NCI-H2196 (cell line): Measurements from ENCODE around the gene RTL3.
"Not testable (repeated sequence)": the region's sequence is repeated elsewhere in the genome, so short reads cannot be mapped to it uniquely, and the experiment has no call there.

Source experiments
- DNase-seq: peaks from one replicate; lab custom pipeline; 2025; ENCODE audit not compliant: unreplicated experiment; lab: John Stamatoyannopoulos, UW

Gene RTL3, protein sequence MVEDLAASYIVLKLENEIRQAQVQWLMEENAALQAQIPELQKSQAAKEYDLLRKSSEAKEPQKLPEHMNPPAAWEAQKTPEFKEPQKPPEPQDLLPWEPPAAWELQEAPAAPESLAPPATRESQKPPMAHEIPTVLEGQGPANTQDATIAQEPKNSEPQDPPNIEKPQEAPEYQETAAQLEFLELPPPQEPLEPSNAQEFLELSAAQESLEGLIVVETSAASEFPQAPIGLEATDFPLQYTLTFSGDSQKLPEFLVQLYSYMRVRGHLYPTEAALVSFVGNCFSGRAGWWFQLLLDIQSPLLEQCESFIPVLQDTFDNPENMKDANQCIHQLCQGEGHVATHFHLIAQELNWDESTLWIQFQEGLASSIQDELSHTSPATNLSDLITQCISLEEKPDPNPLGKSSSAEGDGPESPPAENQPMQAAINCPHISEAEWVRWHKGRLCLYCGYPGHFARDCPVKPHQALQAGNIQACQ

DNA sequence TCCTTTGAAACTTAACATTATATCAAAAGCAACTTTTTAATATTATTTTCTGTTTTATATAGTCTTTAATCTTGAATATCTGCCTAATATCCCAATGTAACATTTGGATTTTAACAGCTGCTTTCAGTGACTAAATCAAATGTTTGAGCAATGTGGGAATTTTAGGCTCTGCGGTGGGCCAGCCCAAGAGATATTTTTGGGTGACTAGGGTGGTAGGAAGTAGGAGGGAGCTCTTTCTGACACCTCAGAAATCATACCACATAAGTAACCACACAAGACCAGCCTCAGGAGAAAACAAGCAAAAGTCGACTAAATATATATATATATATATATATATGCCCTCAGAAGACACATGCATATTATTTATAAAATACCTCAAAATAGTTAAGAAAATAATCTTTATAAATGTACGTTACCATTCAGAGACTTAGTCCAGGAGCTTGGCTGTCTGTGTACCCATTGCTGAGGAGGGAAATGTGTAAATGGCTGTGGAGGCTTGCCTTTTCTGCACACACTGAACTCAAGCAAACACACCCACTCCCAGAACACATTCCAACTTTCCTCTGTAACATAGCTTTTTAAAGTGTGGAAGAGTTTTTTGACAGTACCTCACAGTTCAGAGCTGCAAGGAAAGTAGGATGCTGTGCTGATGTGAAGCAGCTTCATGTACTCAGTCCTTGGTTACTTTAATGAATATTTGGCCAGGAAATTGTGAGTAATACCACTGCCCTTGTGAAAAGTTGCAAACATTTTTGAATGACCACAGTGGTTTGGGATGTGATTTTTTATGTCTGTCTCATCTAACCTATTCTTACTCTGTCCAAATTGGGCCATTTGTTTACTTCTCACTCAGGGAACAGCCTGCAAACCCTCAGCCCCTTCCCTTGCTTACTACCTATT lies at the start of gene RTL3:
RTL3 (minus strand) TSS at position 484 of the 900 bp plus-strand sequence. CDS start 908 bp downstream, outside the sequence.
- no peak for DNase-seq

DNA sequence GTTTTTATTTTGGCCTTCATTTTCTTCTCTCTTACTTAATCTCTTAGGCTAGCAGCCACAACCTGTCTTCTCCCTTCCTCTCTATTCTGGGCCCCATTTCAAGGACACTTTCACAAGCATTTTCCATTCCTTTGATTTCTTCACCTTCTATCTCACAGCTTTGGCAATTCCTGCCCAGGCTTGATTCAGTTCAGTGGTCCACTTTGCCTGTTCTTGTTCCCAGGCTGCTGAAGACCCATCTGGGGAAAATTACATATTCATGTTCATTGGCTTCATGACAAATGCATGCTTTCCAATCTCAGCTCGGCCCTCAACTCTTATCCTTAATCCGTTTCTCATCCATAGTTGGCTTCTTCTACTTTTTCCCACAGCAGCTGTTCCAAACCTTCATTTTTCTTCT lies 49.7 kb upstream of the RTL3 start:
- no peak for DNase-seq

DNA sequence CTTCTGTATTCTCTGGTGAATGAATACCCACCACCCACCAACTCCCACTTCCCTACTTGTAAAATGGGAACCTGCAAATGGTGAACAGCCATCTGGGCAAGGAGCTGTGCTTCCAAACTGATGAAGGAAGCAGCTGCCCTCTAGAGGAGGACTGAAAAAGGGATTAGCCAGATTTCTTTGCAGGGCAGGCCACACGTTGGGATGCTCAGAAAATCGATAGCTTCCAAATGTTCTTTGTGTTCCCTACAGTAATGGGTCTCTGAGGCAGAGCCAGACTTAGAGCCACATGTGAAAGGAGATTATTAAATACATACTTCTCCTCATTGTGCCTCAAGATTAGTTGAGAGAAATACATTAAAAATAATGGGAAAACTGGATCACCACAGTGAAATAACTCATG lies 49.1 kb upstream of the RTL3 start:
- no peak for DNase-seq

DNA sequence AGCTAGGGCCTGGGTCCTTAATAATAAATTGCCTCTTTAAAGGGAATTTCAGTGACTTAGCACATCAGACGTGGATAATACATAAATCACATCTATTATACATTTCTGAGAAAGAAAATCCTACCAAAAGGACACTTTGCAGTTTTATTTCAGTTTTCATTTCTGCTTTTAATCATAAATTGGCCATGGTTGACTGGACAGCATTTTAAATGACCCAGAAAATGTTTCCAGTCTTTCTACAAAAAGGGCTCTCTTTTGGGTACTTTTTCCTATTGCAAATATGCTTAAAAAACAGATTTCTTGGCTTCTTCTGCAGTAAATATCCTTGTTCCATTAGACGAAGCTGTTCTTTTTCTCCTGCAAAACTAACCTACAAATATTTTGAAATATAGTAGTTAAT lies 46.9 kb upstream of the RTL3 start:
- DNase-seq: no peak

DNA sequence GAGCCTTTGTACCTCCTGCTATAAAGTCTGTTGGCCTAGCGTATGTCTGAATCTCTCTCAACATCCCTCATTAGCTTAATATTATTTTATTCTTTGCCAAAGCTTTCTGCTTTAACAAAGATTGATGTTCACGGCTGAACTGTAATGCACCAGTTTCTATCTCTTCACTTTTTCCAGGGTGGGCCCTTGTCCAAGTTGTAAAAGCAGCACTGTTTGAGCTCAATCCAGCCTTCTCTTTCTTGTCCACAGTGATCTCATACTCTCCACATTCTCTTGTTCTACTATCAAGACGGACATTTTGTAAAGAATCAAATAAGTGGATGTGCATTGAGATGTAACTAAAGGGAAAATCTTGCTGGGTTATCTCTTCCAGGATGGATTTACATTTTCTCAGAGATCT lies 34.4 kb upstream of the RTL3 start:
- no peak for DNase-seq

DNA sequence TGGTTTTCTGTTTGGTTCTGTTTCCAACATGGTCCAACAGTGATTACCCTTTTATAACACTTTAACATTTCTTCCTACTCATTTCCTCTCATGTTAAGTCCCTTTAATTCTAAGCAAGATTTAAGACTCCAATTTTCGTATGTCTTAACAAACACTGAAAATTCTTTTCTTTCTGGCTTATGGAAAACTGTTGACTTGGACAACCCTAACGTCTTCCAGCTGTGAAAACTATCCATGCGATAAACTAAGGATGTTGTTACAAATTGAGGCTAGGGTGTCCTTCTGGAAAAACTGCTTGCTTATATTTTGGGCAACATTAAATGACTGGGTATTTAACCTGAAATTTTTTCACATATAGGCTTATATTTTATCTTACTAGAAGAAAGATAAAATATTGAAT lies 33.9 kb upstream of the RTL3 start:
- DNase-seq: no peak

DNA sequence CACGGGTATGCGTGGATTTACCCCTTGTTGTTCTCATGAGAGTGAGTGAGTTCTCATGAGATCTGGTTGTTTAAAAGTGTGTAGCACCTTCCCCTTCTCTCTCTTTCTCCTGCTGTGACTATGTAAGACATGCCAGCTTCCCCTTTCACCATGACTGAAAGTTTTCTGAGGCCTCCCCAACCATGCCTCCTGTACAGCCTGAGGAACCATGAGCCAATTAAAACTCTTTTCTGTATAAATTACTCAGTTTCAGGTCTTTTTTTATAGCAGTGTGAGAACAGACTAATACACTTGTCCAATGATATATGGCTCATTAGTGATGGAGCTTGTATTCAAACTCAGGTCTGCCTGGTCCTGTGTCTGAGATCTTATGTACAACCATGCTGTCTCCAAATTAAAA lies 28.5 kb upstream of the RTL3 start:
- no peak for DNase-seq

DNA sequence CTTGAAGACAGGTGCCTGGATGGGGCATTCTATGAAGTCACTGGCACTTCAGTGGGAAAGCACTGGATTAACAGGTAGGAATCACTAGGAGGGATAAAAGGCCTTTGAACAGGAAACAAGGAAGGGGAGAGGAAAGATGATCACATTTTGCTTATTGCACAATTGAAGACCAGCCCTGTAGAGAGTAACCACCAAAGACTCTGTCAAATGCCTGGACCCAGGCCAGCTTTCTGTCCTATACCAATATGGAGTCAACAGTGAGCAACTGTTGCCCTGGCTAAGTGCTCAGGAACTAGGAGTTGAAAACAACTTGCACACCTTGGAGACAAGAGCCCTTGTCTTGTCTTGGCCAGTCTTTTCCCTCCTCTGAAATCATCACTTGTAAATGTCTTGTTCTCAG lies 14.1 kb upstream of the RTL3 start:
- DNase-seq: no peak

DNA sequence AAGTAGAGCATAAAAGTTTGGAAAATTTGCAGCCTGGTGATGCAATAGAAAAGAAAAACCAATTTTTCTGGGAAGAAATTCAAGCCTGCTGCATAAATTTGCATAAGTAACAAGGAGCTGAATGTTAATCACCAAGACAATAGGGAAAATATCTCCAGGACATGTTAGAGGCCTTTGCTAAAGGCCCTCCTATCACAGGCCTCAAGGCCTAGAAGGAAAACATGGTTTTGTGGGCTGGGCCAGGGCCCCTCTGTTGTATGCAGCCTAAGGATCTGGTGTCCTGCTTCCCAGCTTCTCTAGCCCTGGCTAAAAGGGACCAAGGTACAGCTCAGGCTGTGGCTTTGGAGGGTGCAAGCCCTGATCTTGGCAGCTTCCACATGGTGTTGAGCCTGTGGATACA lies 6.2 kb upstream of the RTL3 start:
- DNase-seq: no peak

DNA sequence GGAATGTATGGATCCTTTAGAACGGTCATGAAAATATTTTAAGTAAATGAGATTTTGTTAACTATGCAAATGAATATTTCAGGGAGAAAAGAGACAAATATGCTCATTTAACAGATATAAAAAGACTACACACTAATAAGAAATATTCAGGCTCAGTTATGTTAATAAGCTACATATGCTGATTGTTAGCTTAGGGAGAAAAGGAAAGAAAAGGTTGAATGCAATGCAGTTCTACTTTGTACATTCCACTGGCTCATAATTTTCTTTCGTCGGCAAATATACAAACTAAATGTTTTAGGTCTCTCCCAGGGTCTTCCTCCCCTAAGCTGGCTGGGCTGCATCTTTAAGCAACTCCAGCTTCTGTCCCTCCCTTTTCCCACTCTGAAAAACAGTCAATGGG lies 2.7 kb upstream of the RTL3 start:
- DNase-seq: no peak

DNA sequence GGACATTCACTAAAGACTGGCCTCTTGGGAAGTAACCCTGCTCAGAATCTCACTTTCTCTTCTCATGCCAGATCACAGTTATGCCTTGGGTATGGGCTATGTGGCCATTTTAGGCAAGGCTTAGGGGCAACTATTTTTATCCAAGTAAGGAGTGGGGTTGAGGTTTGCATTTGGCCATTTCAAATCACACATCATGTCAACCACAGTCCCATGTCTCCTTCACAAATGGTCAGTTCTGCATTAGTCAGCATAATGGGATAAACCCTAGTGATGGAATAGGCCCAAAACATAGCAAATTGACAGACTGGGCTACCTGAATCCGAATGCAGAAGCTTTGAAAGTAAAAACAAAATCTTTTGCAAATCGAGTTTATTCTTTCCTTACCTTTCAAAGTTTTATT lies 827 bp upstream of the RTL3 start:
- DNase-seq: no peak

DNA sequence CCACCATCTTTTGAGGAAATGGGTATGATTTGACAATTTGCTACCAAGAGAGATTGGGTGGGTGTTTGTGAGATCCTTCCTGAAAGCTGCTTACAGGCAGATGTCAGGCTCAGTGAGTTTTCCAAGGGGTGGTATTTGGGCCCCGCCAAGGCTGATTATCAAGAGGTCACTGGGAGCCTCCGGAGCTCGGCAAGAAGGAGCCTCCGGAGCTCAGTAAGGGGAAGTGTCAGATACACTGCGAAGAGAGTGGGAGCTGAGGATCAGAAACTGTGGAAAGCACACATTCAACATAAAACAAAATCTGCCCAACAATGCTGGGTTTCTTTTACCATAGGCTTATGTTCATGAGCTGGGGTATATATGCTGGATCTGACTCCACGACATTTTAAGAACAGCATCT lies 714 bp downstream of the RTL3 start:
- DNase-seq: no peak

DNA sequence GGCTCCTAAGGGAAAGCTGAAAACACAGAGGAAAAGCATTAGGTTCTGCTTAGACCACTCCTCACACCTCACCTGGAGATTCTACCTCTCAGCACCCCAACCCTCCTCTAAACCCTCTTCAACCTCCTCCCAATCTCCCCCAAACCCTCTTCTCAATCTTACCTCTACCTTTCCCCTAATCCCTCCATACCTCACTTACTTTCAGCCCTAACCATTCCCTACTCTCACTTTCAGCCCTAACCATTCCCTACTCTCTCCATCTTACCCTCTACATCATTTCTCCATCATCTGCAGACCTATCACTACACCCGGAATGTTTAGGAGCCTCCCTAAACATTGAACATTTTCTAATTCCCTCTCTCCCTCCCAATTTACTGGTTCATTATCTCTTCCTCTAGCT lies 3.5 kb downstream of the RTL3 start:
- DNase-seq: no peak

DNA sequence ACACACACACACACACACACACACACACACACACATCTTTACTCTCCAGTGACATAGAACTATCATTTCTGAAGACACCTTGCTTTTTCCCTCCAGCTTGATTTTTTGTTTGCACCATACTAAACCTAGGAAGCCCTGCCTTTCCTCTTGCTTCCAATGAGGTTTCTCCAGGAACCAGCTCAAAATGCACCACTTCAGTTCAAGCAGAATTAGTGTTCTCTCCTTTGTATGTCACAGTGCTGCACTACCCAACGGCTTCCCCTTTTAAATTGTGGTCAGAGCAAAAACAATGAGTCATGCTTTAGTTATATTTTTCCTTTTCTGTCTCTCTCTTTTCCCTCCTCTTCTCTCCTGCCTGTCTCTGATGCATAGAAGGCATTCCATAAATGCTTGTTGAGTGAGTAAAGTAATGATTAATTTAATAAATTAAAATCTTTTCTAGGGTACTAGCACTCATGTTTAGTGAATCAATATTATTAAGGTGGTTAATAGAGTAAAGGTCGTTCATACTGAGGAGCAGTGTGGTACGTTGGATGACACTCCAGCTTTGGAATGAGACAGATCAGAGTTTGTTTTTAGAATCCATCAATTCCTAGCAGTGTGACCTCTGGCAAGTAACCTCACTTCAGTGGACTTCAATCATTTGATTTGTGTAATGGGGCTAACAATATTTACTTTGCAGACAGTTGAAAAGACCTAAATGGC lies 5.9 kb downstream of the RTL3 start:
- DNase-seq: no peak

DNA sequence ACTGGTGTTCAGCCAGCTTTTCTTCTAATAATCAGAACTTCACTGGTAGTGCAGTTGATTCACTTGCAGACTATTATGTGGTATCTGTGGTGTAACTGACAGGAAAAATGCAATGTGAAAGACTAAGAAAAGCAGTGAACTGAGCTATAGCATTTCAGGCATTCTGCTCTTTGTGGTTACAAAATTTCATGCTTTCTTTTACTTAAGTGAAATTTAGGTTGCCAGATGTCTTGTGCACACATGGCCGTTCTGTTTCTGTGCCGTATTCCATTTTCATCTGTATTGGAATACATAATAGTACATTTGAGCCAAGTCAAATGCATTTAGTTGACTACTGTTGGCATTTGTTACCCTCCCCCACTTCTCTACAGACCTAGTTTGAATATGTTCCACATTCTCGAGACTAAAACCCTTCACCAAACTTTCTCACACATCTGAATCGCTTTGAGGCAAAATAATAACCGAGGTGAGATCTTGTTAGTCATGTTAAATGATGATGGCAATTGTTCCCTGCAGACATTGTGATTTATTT lies 8.2 kb downstream of the RTL3 start:
- no peak for DNase-seq

DNA sequence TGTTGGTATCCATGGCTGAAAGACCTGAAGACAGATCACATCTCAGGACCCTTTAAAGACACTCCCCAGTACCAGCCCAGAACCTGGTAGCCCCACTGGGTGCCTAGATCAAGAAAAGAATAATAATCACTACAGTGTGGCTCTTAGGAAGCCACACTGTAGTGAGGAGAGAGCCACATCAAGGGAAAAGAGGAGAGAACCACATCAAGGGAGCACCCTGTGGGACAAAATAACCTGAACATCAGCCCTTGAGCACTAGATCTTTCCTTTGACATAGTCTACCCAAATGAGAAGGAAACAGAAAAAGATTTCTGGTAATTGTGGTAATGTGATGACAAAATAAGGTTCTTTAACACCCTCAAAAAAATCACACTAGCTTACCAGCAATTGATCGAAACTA lies 15.3 kb downstream of the RTL3 start:
- DNase-seq: no peak

DNA sequence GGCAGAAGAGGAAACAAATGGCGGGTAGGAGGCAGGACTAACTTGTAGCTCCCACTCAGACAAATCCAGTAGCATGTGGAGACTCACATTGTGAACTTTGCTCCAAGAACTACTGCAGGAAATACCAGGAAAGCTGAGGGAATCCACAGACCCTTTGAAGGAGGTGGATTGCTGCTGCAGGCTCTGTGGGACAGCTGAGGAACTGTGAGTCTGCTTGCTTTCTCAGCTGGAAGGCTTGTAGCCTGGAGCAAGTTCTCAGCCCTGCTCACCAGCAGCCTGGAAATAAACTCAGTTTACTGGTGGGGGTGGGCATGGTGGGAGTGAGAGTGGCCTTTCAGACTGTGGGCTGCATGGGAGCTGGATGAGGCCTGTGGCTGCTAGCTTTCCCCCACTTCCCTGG lies 16.0 kb downstream of the RTL3 start:
- no peak for DNase-seq

DNA sequence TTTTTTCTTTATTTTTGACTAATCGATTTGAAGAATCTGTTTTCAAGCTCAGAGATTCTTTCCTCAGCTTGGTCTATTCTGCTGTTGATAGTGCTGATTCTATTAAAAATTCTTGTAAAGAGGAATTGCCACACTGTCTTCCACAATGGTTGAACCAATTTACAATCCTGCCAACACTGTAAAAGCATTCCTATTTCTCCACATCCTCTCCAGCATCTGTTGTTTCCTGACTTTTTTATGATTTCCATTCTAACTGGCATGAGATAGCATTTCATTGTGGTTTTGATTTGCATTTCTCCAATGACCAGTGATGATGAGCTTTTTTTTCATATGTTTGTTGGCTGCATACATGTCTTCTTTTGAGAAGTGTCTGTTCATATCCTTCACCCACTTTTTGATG lies 23.0 kb downstream of the RTL3 start:
- not testable (repeated sequence) for DNase-seq

DNA sequence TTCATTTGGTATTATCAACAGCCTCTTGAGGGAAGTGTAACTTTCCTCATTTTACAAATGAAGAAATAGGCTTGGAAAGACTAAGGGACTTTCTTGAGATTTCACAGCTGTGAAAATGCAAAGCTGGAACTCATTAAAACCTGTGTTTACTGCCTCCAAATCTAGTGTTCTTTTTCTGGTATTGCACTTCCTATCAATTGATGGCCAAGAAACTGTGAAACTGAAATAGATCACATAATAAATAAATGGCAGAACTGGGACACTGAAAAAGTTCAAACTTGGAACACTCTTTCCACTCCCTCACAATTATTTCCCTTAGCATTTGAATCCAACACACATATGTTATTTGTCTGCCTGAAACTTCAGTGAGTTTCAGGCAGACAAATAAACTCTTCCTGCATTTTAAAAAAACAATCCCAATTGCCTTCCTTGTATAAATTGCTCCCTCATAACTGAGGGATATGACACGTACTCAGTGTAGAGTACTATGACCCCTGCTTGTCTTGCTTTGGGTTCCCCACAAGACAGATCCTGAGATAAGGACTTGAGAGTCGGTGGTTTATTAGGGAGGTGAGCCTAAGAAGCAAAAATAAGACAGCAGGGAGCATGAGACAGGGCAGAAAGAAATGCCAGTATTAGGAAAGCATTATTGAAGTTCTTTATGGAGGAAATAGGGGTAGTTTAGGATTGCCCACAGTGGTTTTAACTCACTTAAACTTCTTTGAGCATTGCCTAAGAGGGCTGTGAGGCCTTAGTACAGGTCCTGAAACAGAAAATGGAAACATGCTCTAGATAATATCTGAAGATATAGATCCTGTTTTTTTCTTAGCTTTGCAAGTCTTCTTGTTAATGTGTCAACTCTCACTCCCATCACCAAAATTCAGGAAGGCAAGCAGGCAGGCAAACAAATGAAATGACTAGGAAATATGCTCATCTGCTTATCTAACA lies 33.9 kb downstream of the RTL3 start:
- no peak for DNase-seq

DNA sequence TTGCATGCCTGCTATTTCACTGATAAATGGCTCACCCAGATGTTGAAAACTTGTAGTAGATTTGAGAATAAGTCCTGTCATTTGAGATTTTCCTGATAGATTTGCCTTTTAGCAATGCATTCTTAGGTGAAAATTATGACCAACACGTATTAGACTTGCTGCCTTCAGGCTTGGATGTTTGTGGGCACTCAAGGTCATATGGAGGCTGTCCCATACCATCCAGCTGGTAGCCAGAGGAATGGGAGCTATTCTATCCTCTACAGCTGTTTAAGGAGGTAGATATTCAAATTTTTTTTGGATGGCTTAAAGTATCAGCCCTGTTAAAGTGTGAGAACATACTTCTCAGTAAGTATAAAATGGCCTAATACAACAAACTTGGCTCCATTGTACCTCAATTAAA lies 34.7 kb downstream of the RTL3 start:
- DNase-seq: no peak
